Thyroid gland (tissue), 4 donors: ENCODE results near the gene SP9.

Experiments used
- POLR2A ChIP-seq, 2 donors: fragments of 450-650 bp; IDR thresholded peaks; one replicate each; pipeline ENCODE4 v1.6.1; 2017; ENCODE audit warnings: antibody characterized with exemption in 2 of 2, mild to moderate bottlenecking in 2 of 2, moderate library complexity in 1 of 2
- TF ChIP-seq, protein P1 (sequence below), 6 experiments: fragments of 200-600 bp in 3 of 6; fragments of 450-650 bp in 3 of 6; sonication (generic) in 3 of 6; IDR thresholded peaks; one replicate each; pipeline ENCODE4 v1.5.1; 2016 to 2019; ENCODE audit warnings: antibody characterized with exemption in 6 of 6, mild to moderate bottlenecking in 2 of 6, inconsistent platforms in 1 of 6, moderate library complexity in 1 of 6

GRCh38 chr2:174333017-174333371 lies 1.8 kb upstream of the SP9 start:
- TF ChIP-seq, protein P1, sequence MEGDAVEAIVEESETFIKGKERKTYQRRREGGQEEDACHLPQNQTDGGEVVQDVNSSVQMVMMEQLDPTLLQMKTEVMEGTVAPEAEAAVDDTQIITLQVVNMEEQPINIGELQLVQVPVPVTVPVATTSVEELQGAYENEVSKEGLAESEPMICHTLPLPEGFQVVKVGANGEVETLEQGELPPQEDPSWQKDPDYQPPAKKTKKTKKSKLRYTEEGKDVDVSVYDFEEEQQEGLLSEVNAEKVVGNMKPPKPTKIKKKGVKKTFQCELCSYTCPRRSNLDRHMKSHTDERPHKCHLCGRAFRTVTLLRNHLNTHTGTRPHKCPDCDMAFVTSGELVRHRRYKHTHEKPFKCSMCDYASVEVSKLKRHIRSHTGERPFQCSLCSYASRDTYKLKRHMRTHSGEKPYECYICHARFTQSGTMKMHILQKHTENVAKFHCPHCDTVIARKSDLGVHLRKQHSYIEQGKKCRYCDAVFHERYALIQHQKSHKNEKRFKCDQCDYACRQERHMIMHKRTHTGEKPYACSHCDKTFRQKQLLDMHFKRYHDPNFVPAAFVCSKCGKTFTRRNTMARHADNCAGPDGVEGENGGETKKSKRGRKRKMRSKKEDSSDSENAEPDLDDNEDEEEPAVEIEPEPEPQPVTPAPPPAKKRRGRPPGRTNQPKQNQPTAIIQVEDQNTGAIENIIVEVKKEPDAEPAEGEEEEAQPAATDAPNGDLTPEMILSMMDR (IDR thresholded peaks at IDR 0.05) = no peak
- no peak for TF ChIP-seq POLR2A (IDR thresholded peaks at IDR 0.05)
